Calu3 (cell line): Measurements from ENCODE around the gene KLHL24. TPM values are rescaled to one million over a fixed set of nuclear protein-coding genes. Genes with fewer than 3 reads are reported as not detected.
"Not testable (repeated sequence)": the region's sequence is repeated elsewhere in the genome, so short reads cannot be mapped to it uniquely, and the experiment has no call there.

Experiments
- BruUV-seq: library from RNA; stranded (reverse); fragments of 400-500 nt; replicated peaks from 2 replicates; lab custom pipeline; 2021; lab: Mats Ljungman, UMichigan
- CTCF ChIA-PET: fragments of 300-600 bp; sonication (Branson Sonifier 250); formaldehyde crosslinking; loops from one replicate; lab custom pipeline; 2022; ENCODE audit warnings: antibody characterized with exemption; lab: Charles Lee
- DNase-seq: peaks from one replicate; pipeline ENCODE4 v3.0.0; 2022
- H3K27ac Mint-ChIP-seq: one replicate; pipeline ENCODE4 v1.8.0; 2022; ENCODE audit warnings: mixed read lengths; ENCODE audit not compliant: unreplicated experiment
- H3K27me3 Mint-ChIP-seq: one replicate; pipeline ENCODE4 v1.8.0; 2022; ENCODE audit warnings: mixed read lengths; ENCODE audit not compliant: unreplicated experiment
- H3K36me3 Mint-ChIP-seq: one replicate; pipeline ENCODE4 v1.8.0; 2022; ENCODE audit warnings: mild to moderate bottlenecking, moderate library complexity, mixed read lengths; ENCODE audit not compliant: insufficient read depth, unreplicated experiment
- H3K4me1 Mint-ChIP-seq: one replicate; pipeline ENCODE4 v1.8.0; 2022; ENCODE audit warnings: mild to moderate bottlenecking, low read depth, mixed read lengths; ENCODE audit not compliant: unreplicated experiment
- H3K4me3 Mint-ChIP-seq: one replicate; pipeline ENCODE4 v1.8.0; 2022; ENCODE audit warnings: mild to moderate bottlenecking, low read depth, moderate library complexity, mixed read lengths; ENCODE audit not compliant: unreplicated experiment
- H3K9me3 Mint-ChIP-seq: one replicate; pipeline ENCODE4 v1.8.0; 2022; ENCODE audit warnings: low read depth, mixed read lengths; ENCODE audit not compliant: unreplicated experiment
- intact Hi-C: fragments of 100-400 bp; cut with micrococcal nuclease; formaldehyde crosslinking; loops from one replicate; pipeline ENCODE4 v1.10.0; 2022; ENCODE audit not compliant: unreplicated experiment
- total RNA-seq: library from RNA; stranded (reverse); gene quantifications from 2 replicates; pipeline ENCODE4 v1.2.3, GENCODE V29; 2022
- TF ChIP-seq, protein P1 (sequence below): fragments of 200-600 bp; IDR thresholded peaks from one replicate; pipeline ENCODE4 v1.8.0; 2022; ENCODE audit warnings: antibody characterized with exemption; ENCODE audit not compliant: unreplicated experiment

Gene KLHL24
- total RNA-seq, 1 experiment from 2014 or later: 42.7 TPM

- H3K36me3 Mint-ChIP-seq: no peaks in the 10 kb centered on the region
- no TSS peak for BruUV-seq
- H3K27ac Mint-ChIP-seq: no peak overlapping the region
- no peaks in the 10 kb centered on the region for H3K4me1 Mint-ChIP-seq
- CTCF ChIA-PET: no interaction called here
- H3K27me3 Mint-ChIP-seq: no peaks in the 10 kb centered on the region
- no peaks in the 10 kb centered on the region for H3K9me3 Mint-ChIP-seq
- no peak overlapping the region for H3K4me3 Mint-ChIP-seq
- DNase-seq: no peak
- intact Hi-C loops: no loop called here
- TF ChIP-seq, protein P1, sequence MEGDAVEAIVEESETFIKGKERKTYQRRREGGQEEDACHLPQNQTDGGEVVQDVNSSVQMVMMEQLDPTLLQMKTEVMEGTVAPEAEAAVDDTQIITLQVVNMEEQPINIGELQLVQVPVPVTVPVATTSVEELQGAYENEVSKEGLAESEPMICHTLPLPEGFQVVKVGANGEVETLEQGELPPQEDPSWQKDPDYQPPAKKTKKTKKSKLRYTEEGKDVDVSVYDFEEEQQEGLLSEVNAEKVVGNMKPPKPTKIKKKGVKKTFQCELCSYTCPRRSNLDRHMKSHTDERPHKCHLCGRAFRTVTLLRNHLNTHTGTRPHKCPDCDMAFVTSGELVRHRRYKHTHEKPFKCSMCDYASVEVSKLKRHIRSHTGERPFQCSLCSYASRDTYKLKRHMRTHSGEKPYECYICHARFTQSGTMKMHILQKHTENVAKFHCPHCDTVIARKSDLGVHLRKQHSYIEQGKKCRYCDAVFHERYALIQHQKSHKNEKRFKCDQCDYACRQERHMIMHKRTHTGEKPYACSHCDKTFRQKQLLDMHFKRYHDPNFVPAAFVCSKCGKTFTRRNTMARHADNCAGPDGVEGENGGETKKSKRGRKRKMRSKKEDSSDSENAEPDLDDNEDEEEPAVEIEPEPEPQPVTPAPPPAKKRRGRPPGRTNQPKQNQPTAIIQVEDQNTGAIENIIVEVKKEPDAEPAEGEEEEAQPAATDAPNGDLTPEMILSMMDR: no peak
Observed at GRCh38 chr3:183680061-183680460, 44.6 kb downstream of the KLHL24 start.

- TF ChIP-seq, protein P1: no peak
- H3K4me1 Mint-ChIP-seq: no peaks in the 10 kb centered on the region
- no peak for DNase-seq
- intact Hi-C loops: no loop called here
- H3K27me3 Mint-ChIP-seq: no peaks in the 10 kb centered on the region
- no peaks in the 10 kb centered on the region for H3K9me3 Mint-ChIP-seq
- H3K27ac Mint-ChIP-seq: no peak overlapping the region
- H3K36me3 Mint-ChIP-seq: no peaks in the 10 kb centered on the region
- CTCF ChIA-PET: interaction anchor here (1.4 kb wide), 1 partner anchor 10 kb away, joined by 3 read pairs; the partner anchor contains the start of gene YEATS2
- BruUV-seq: no TSS peak
- H3K4me3 Mint-ChIP-seq: no peak overlapping the region
Observed at GRCh38 chr3:183687705-183688104, 52.3 kb downstream of the KLHL24 start.

DNA sequence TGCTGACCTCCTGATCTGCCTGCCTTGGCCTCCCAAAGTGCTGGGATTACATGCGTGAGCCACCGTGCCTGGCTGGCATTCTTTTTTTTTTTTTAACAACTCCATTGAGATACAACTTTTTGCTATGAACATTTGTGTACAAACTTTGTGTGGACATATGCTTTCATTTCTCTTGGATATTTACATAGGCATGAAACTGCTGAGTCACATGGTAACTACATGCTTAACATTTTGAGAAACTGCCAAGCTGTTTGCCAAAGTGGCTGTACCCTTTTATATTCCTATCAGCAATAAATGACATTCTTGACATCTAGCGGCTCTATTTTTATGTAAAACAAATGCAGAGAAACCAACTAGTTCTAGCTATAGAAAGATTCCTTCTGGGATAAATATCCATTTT, 53.5 kb downstream of the KLHL24 start:
- DNase-seq: no peak
- BruUV-seq: no TSS peak
- Mint-ChIP-seq H3K4me3 (no peak overlapping the region), H3K9me3 (no peaks in the 10 kb centered on the region), H3K4me1 (no peaks in the 10 kb centered on the region), H3K36me3 (no peaks in the 10 kb centered on the region), H3K27ac (no peak overlapping the region), H3K27me3 (no peaks in the 10 kb centered on the region)
- CTCF ChIA-PET: interaction anchor here (1.2 kb wide), 1 partner anchor 137 kb away, joined by 4 read pairs; no protein-coding TSS in a partner anchor
- TF ChIP-seq, protein P1: no peak
- intact Hi-C loops: no loop called here

DNA sequence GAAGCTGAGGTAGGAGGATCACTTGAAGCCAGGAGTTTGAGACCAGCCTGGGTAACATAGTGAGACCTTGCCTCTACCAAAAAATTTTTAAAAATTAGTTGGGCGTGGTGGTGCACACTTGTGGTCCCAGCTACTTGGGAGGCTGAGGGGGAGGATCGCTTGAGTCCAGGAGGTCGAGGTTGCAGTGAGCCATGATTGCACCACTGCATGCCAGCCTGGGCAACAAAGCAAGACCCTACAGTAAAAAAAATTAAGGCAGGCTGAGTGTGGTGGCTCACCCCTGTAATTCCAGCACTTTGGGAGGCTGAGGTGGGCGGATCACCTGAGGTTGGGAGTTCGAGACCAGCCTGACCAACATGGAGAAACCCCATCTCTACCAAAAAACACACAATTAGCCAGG, 54.2 kb downstream of the KLHL24 start:
- H3K36me3 Mint-ChIP-seq, H3K27me3 Mint-ChIP-seq, H3K4me1 Mint-ChIP-seq, H3K9me3 Mint-ChIP-seq, DNase-seq, H3K27ac Mint-ChIP-seq, intact Hi-C loops, H3K4me3 Mint-ChIP-seq, BruUV-seq: not testable (repeated sequence)
- CTCF ChIA-PET: interaction anchor here (0.6 to 1.2 kb wide), 2 partner anchors 138 to 251 kb away, joined by 4 to 7 read pairs; no protein-coding TSS in a partner anchor

DNA sequence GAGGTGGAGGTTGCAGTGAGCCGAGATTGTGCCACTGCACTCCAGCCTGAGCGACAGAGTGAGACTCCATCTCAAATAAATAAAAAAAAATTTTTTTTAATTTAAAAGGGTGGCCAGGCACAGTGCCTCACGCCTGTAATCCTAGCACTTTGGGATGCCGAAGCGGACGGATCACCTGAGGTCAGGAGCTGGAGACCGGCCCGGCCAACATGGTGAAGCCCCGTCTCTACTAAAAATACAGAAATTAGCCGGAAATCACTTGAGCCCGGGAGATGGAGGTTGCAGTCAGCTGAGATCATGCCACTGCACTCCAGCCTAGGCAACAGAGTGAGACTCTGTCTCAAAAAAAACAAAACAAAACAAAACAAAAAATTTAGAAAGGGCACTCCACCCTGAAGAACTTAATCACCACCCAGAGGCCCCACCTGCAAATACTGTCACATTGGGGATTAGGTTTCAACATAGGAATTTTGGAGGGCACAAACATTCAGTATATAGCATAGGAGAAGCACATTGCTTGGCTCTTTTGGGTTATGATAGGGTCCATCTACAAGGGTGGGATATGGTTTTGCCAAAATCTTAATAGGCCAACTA, 55.1 kb downstream of the KLHL24 start:
- CTCF ChIA-PET: interaction anchor here (0.7 kb wide), 1 partner anchor 1067 kb away, joined by 4 read pairs; no protein-coding TSS in a partner anchor
- H3K4me3 Mint-ChIP-seq: no peak overlapping the region
- no peak overlapping the region for H3K27ac Mint-ChIP-seq
- no peaks in the 10 kb centered on the region for H3K36me3 Mint-ChIP-seq
- intact Hi-C loops: no loop called here
- no peaks in the 10 kb centered on the region for H3K4me1 Mint-ChIP-seq
- H3K9me3 Mint-ChIP-seq: no peaks in the 10 kb centered on the region
- DNase-seq: no peak
- no peaks in the 10 kb centered on the region for H3K27me3 Mint-ChIP-seq
- BruUV-seq: no TSS peak
- TF ChIP-seq, protein P1: no peak
